Neural cell (in vitro differentiated cells): ENCODE measurements around the gene ROR2. TPM values are rescaled to one million over a fixed set of nuclear protein-coding genes. Genes with fewer than 3 reads are reported as not detected.

Experiments used
- H2AFZ ChIP-seq: fragments of 200-600, 300-800 bp; sonication (generic), shearing (Covaris generic); 2 replicates; pipeline ENCODE4 v1.6.0; 2014; ENCODE audit warnings: low read depth, mild to moderate bottlenecking, antibody characterized with exemption, low read length, moderate library complexity
- H3F3A ChIP-seq: fragments of 200-600 bp; shearing (Covaris generic); 2 replicates; pipeline ENCODE4 v1.6.1; 2016; ENCODE audit warnings: mild to moderate bottlenecking, moderate library complexity, mixed read lengths, antibody characterized with exemption, low read length; ENCODE audit not compliant: insufficient read depth, poor library complexity, severe bottlenecking
- H3K27ac ChIP-seq: fragments of 200-600, 300-800 bp; sonication (generic), shearing (Covaris generic); 2 replicates; pipeline ENCODE4 v1.5.1; 2014; ENCODE audit warnings: mild to moderate bottlenecking, low read length, moderate library complexity
- H3K27me3 ChIP-seq: fragments of 300-800, 200-600 bp; sonication (generic), shearing (Covaris generic); 2 replicates; pipeline ENCODE4 v1.6.0; 2014; ENCODE audit warnings: mild to moderate bottlenecking, low read depth, low read length, moderate library complexity; ENCODE audit not compliant: insufficient read depth
- H3K36me3 ChIP-seq: fragments of 300-800, 200-600 bp; sonication (generic), shearing (Covaris generic); 2 replicates; pipeline ENCODE4 v1.5.1; 2014; ENCODE audit warnings: mild to moderate bottlenecking, antibody characterized with exemption, low read length, moderate library complexity; ENCODE audit not compliant: insufficient read depth
- H3K4me2 ChIP-seq: fragments of 300-800, 200-600 bp; sonication (generic), shearing (Covaris generic); 2 replicates; pipeline ENCODE4 v1.6.0; 2014; ENCODE audit warnings: mild to moderate bottlenecking, low read length
- H3K4me3 ChIP-seq: fragments of 300-800, 200-600 bp; sonication (generic), shearing (Covaris generic); 2 replicates; pipeline ENCODE4 v1.5.1; 2014; ENCODE audit warnings: mild to moderate bottlenecking, low read length, moderate library complexity
- H3K79me2 ChIP-seq: fragments of 200-600 bp; shearing (Covaris generic); replicated peaks from 2 replicates; pipeline ENCODE4 v1.6.0; 2014; ENCODE audit warnings: mild to moderate bottlenecking, low read length, moderate library complexity; ENCODE audit not compliant: insufficient read depth
- H3K9ac ChIP-seq: fragments of 300-800, 200-600 bp; sonication (generic), shearing (Covaris generic); 2 replicates; pipeline ENCODE4 v1.6.1; 2016; ENCODE audit warnings: mild to moderate bottlenecking, low read length, mixed read lengths
- H3K9me2 ChIP-seq: fragments of 200-600 bp; shearing (Covaris generic); 2 replicates; pipeline ENCODE4 v1.6.1; 2016; ENCODE audit warnings: mild to moderate bottlenecking, low read length, mixed read lengths; ENCODE audit not compliant: insufficient read depth
- H3K9me3 ChIP-seq: fragments of 200-600, 300-800 bp; sonication (generic), shearing (Covaris generic); 2 replicates; pipeline ENCODE4 v1.6.1; 2016; ENCODE audit warnings: mild to moderate bottlenecking, mixed run types, low read length, moderate library complexity, mixed read lengths
- H4K20me1 ChIP-seq: fragments of 200-600 bp; shearing (Covaris generic); 2 replicates; pipeline ENCODE4 v1.6.1; 2016; ENCODE audit warnings: mild to moderate bottlenecking, mixed run types; ENCODE audit not compliant: insufficient read depth
- EP300 ChIP-seq: fragments of 450-650 bp; conservative IDR thresholded peaks from 2 replicates; pipeline ENCODE4 v1.6.1; 2014; ENCODE audit warnings: antibody characterized with exemption, mild to moderate bottlenecking, moderate library complexity; ENCODE audit not compliant: poor library complexity, severe bottlenecking
- EZH2 ChIP-seq: fragments of 200-600, 300-800 bp; shearing (Covaris generic), sonication (generic); IDR thresholded peaks from 2 replicates; pipeline ENCODE4 v1.6.1; 2014; ENCODE audit warnings: antibody characterized with exemption, low read length, borderline replicate concordance, mild to moderate bottlenecking; ENCODE audit not compliant: insufficient read depth, poor library complexity, severe bottlenecking
- MXI1 ChIP-seq: fragments of 450-650 bp; conservative IDR thresholded peaks from 2 replicates; pipeline ENCODE4 v1.6.1; 2014; ENCODE audit warnings: antibody characterized with exemption, mild to moderate bottlenecking; ENCODE audit not compliant: poor library complexity, severe bottlenecking
- POLR2AphosphoS5 ChIP-seq: IDR thresholded peaks from 2 replicates; pipeline ENCODE4 v1.6.1; 2012
- RAD21 ChIP-seq: fragments of 450-650 bp; conservative IDR thresholded peaks from 2 replicates; pipeline ENCODE4 v1.6.1; 2014; ENCODE audit warnings: antibody characterized with exemption, mild to moderate bottlenecking, moderate library complexity
- SMC3 ChIP-seq: fragments of 450-650 bp; conservative IDR thresholded peaks from 2 replicates; pipeline ENCODE4 v1.6.1; 2014; ENCODE audit warnings: antibody characterized with exemption, mild to moderate bottlenecking, moderate library complexity; ENCODE audit not compliant: poor library complexity
- TAF1 ChIP-seq: IDR thresholded peaks from 2 replicates; pipeline ENCODE4 v1.6.1; 2012; ENCODE audit warnings: low read depth
- polyA plus RNA-seq: library from polyadenylated mRNA; depleted of rRNA; stranded (reverse); fragments of >200 nt; gene quantifications from 2 replicates; pipeline ENCODE4 v1.2.3, GENCODE V29; 2014
- TF ChIP-seq, protein P1 (sequence below): IDR thresholded peaks from 2 replicates; pipeline ENCODE4 v1.6.1; 2012; ENCODE audit warnings: borderline replicate concordance
- TF ChIP-seq, protein P2 (sequence below): fragments of 450-650 bp; IDR thresholded peaks from 2 replicates; pipeline ENCODE4 v1.5.1; 2014; ENCODE audit warnings: antibody characterized with exemption, mild to moderate bottlenecking, moderate library complexity; ENCODE audit not compliant: poor library complexity, severe bottlenecking

The ROR2 gene
- polyA plus RNA-seq, 1 donor from 2014 or later, result 0.33 TPM

DNA sequence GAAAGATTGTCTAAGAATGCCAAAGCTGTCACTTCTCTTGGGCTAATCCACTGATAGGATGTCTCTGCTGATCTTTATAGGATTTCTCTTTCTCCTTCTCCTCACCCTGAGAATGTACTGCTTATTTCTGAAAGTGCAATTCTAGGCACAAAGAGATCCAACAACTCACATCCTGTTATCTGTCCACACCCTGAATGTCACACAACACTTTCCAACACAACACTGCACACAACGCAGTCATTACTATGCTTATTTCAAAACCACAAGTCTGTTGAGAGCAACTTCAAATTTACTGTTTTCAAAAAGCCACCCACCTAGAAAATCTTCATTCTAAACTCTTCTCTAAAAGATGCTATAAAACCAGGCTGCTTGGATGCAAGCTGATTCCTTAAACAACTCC is 215.0 kb downstream of the ROR2 start:
- H3K36me3 ChIP-seq, result no peaks in the 10 kb centered on the region
- H3K79me2 ChIP-seq, result no peaks in the 10 kb centered on the region
- no peak overlapping the region for H3K4me3 ChIP-seq
- no peak overlapping the region for H3K4me2 ChIP-seq
- TF ChIP-seq, protein P1, sequence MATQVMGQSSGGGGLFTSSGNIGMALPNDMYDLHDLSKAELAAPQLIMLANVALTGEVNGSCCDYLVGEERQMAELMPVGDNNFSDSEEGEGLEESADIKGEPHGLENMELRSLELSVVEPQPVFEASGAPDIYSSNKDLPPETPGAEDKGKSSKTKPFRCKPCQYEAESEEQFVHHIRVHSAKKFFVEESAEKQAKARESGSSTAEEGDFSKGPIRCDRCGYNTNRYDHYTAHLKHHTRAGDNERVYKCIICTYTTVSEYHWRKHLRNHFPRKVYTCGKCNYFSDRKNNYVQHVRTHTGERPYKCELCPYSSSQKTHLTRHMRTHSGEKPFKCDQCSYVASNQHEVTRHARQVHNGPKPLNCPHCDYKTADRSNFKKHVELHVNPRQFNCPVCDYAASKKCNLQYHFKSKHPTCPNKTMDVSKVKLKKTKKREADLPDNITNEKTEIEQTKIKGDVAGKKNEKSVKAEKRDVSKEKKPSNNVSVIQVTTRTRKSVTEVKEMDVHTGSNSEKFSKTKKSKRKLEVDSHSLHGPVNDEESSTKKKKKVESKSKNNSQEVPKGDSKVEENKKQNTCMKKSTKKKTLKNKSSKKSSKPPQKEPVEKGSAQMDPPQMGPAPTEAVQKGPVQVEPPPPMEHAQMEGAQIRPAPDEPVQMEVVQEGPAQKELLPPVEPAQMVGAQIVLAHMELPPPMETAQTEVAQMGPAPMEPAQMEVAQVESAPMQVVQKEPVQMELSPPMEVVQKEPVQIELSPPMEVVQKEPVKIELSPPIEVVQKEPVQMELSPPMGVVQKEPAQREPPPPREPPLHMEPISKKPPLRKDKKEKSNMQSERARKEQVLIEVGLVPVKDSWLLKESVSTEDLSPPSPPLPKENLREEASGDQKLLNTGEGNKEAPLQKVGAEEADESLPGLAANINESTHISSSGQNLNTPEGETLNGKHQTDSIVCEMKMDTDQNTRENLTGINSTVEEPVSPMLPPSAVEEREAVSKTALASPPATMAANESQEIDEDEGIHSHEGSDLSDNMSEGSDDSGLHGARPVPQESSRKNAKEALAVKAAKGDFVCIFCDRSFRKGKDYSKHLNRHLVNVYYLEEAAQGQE, result no peak
- no peak for TF ChIP-seq RAD21
- TF ChIP-seq POLR2AphosphoS5, result no peak
- TF ChIP-seq SMC3, result no peak
- TF ChIP-seq MXI1, result no peak
- TF ChIP-seq EP300, result no peak
- TF ChIP-seq, protein P2, sequence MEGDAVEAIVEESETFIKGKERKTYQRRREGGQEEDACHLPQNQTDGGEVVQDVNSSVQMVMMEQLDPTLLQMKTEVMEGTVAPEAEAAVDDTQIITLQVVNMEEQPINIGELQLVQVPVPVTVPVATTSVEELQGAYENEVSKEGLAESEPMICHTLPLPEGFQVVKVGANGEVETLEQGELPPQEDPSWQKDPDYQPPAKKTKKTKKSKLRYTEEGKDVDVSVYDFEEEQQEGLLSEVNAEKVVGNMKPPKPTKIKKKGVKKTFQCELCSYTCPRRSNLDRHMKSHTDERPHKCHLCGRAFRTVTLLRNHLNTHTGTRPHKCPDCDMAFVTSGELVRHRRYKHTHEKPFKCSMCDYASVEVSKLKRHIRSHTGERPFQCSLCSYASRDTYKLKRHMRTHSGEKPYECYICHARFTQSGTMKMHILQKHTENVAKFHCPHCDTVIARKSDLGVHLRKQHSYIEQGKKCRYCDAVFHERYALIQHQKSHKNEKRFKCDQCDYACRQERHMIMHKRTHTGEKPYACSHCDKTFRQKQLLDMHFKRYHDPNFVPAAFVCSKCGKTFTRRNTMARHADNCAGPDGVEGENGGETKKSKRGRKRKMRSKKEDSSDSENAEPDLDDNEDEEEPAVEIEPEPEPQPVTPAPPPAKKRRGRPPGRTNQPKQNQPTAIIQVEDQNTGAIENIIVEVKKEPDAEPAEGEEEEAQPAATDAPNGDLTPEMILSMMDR, result no peak
- TF ChIP-seq TAF1, result no peak
- no peak for TF ChIP-seq EZH2
- no peaks in the 10 kb centered on the region for H3K9me3 ChIP-seq
- no peaks in the 10 kb centered on the region for H3K9me2 ChIP-seq
- H2AFZ ChIP-seq, result no peak overlapping the region
- H3F3A ChIP-seq, result no peaks in the 10 kb centered on the region
- no peaks in the 10 kb centered on the region for H4K20me1 ChIP-seq
- H3K27ac ChIP-seq, result no peak overlapping the region
- H3K9ac ChIP-seq, result no peak overlapping the region
- no peaks in the 10 kb centered on the region for H3K27me3 ChIP-seq

DNA sequence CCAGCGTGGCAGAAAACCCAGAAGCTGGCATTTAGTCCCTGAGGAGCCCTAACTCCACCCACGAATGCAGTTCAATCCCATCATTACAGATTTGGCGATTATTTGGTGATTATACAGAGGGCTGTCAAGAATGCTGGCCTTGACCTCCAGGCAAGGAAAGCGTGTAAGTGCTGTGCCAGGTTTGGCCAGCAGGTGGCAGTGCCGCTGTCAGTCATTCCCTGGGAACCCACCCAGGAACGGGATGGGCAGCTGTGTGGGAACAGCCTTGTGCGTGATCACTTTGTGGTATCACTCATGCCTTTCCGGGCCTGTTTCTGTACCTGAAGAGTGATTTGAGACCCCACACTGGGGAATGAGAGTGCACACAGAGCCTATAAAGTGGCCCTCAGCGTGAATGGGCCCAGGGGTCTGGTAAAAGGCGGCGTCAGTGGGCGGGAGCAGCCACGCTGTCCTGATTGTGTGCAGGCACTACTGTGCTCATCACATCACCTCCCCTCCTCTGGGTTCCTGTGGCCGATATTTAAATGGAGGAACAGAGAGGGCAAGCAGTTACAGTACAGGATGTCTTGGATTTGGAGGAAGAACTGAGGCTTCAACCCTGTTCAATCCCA is 215.6 kb downstream of the ROR2 start:
- Histone ChIP-seq H3K9me2 (no peaks in the 10 kb centered on the region), H3K36me3 (no peaks in the 10 kb centered on the region), H3K9ac (no peak overlapping the region), H3K4me2 (no peak overlapping the region), H3K27me3 (no peaks in the 10 kb centered on the region), H3K27ac (no peak overlapping the region), H2AFZ (no peak overlapping the region), H3F3A (no peaks in the 10 kb centered on the region), H3K9me3 (no peaks in the 10 kb centered on the region), H3K79me2 (no peaks in the 10 kb centered on the region), H4K20me1 (no peaks in the 10 kb centered on the region), H3K4me3 (no peak overlapping the region)
- TF ChIP-seq POLR2AphosphoS5, result no peak
- TF ChIP-seq TAF1, result no peak
- TF ChIP-seq RAD21, result peak; percentile 70
- TF ChIP-seq MXI1, result no peak
- TF ChIP-seq EZH2, result no peak
- TF ChIP-seq, protein P1, result no peak
- no peak for TF ChIP-seq EP300
- TF ChIP-seq, protein P2, result peak; percentile 83
- peak; percentile 84 for TF ChIP-seq SMC3
